HFF-Myc (cell line): ENCODE data around the gene IFT80.

ENCODE experiments used
- DNase-seq: peaks from one replicate; pipeline ENCODE4 v3.0.0-alpha.2; 2011; ENCODE audit warnings: low read depth; ENCODE audit errors: extremely low read depth
- H3K4me3 ChIP-seq: replicated peaks from 2 replicates; pipeline ENCODE4 v1.5.1; 2011; ENCODE audit warnings: low read depth, mild to moderate bottlenecking, control low read depth, low read length
- CTCF ChIP-seq: IDR thresholded peaks from 2 replicates; pipeline ENCODE4 v1.5.1; 2012; ENCODE audit warnings: mild to moderate bottlenecking, low read depth, low read length, control low read depth; ENCODE audit errors: missing control alignments

IFT80 gene

GRCh38 chr3:160437083-160437455 is 38.0 kb upstream of the IFT80 start:
- DNase-seq, result no peak

GRCh38 chr3:160435747-160436146 is 36.7 kb upstream of the IFT80 start:
- H3K4me3 ChIP-seq, result no peak overlapping the region
- TF ChIP-seq CTCF, result no peak
- no peak for DNase-seq

More at GRCh38 chr3:160437083-160437455, 38.0 kb upstream of the IFT80 start:
- no peak for TF ChIP-seq CTCF
- H3K4me3 ChIP-seq, result no peak overlapping the region

GRCh38 chr3:160435095-160435494 is 36.1 kb upstream of the IFT80 start:
- no peak overlapping the region for H3K4me3 ChIP-seq
- no peak for TF ChIP-seq CTCF
- no peak for DNase-seq

- no peak for DNase-seq
- H3K4me3 ChIP-seq, result no peak overlapping the region
- TF ChIP-seq CTCF, result no peak
These were observed 35.0 kb upstream of the IFT80 start for GRCh38 chr3:160434071-160434470.

- DNase-seq, result no peak
- no peak overlapping the region for H3K4me3 ChIP-seq
- no peak for TF ChIP-seq CTCF
These were observed 28.9 kb upstream of the IFT80 start for GRCh38 chr3:160427832-160428424.

GRCh38 chr3:160417311-160417710 is 18.3 kb upstream of the IFT80 start:
- no peak for TF ChIP-seq CTCF
- H3K4me3 ChIP-seq, result no peak overlapping the region
- no peak for DNase-seq
